Measurements from ENCODE around the gene ASB3. TPM values are rescaled to one million over a fixed set of nuclear protein-coding genes. Genes with fewer than 3 reads are reported as not detected.

ASB3 gene
- total and polyA plus RNA-seq, 9 of the 15 experiments (the other 6 are each of a cell fraction or from before 2014, with no cell fraction given) = 13.6 to 35.3 (median 18.7) TPM

DNA sequence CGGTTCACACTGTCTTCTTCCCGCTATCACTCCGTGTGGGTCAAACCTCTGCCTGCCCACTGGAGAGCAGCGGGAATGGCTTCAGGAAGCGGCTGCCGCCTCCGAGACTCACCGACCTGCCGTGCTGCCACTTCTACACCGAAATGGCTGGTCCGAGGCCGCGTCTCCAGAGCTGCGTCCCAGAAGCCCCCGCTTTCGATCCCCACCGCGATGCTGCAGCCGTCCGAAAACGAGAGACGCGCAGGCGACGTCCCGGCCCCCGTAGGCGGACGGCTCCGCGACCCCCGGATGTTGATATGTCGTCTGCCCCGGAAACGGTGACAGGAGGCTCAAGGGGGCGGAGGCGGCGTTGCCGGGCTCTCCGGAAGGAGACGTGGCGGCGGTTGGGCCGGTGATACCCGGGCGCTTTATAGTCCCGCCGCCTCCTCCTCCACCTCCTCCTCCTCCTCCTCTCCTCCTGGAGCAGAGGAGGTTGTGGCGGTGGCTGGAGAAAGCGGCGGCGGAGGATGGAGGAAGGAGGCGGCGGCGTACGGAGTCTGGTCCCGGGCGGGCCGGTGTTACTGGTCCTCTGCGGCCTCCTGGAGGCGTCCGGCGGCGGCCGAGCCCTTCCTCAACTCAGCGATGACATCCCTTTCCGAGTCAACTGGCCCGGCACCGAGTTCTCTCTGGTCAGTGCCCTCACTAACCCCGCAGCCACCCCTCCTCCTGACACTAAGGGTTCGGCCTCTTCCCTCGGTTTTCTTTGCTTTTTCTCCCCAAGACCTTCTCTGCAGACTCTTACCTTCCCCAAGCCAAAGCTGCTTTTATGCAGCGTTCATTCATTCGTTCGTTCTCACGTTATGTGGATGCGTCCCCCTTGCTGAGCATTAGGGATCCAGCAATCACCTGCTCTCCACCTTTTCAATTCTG is at the start of gene ASB3, which contains the start of gene ERLEC1 (continued):
- TF ChIP-seq, protein P1, sequence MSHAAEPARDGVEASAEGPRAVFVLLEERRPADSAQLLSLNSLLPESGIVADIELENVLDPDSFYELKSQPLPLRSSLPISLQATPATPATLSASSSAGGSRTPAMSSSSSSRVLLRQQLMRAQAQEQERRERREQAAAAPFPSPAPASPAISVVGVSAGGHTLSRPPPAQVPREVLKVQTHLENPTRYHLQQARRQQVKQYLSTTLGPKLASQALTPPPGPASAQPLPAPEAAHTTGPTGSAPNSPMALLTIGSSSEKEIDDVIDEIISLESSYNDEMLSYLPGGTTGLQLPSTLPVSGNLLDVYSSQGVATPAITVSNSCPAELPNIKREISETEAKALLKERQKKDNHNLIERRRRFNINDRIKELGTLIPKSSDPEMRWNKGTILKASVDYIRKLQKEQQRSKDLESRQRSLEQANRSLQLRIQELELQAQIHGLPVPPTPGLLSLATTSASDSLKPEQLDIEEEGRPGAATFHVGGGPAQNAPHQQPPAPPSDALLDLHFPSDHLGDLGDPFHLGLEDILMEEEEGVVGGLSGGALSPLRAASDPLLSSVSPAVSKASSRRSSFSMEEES (CRISPR knock-in tag; IDR thresholded peaks at IDR 0.05) = no peak
- TF ChIP-seq, protein P2, sequence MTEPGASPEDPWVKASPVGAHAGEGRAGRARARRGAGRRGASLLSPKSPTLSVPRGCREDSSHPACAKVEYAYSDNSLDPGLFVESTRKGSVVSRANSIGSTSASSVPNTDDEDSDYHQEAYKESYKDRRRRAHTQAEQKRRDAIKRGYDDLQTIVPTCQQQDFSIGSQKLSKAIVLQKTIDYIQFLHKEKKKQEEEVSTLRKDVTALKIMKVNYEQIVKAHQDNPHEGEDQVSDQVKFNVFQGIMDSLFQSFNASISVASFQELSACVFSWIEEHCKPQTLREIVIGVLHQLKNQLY (CRISPR knock-in tag; conservative IDR thresholded peaks at IDR 0.05) = no peak
- TF ChIP-seq, protein P3, sequence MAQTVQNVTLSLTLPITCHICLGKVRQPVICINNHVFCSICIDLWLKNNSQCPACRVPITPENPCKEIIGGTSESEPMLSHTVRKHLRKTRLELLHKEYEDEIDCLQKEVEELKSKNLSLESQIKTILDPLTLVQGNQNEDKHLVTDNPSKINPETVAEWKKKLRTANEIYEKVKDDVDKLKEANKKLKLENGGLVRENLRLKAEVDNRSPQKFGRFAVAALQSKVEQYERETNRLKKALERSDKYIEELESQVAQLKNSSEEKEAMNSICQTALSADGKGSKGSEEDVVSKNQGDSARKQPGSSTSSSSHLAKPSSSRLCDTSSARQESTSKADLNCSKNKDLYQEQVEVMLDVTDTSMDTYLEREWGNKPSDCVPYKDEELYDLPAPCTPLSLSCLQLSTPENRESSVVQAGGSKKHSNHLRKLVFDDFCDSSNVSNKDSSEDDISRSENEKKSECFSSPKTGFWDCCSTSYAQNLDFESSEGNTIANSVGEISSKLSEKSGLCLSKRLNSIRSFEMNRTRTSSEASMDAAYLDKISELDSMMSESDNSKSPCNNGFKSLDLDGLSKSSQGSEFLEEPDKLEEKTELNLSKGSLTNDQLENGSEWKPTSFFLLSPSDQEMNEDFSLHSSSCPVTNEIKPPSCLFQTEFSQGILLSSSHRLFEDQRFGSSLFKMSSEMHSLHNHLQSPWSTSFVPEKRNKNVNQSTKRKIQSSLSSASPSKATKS (CRISPR knock-in tag; IDR thresholded peaks at IDR 0.05) = no peak
- TF ChIP-seq MTA2 (IDR thresholded peaks at IDR 0.05; ENCODE audit: low read depth) = peak; percentile 66
- TF ChIP-seq, protein P4, sequence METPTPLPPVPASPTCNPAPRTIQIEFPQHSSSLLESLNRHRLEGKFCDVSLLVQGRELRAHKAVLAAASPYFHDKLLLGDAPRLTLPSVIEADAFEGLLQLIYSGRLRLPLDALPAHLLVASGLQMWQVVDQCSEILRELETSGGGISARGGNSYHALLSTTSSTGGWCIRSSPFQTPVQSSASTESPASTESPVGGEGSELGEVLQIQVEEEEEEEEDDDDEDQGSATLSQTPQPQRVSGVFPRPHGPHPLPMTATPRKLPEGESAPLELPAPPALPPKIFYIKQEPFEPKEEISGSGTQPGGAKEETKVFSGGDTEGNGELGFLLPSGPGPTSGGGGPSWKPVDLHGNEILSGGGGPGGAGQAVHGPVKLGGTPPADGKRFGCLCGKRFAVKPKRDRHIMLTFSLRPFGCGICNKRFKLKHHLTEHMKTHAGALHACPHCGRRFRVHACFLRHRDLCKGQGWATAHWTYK (CRISPR knock-in tag; IDR thresholded peaks at IDR 0.05) = 0 out of 2 replicates have a peak, but pooled peaks have one; percentile 65
- TF ChIP-seq NFIC (IDR thresholded peaks at IDR 0.05) = peak; percentile 31
- TF ChIP-seq ZFPM2 (CRISPR knock-in tag; IDR thresholded peaks at IDR 0.05) = no peak
- TF ChIP-seq, protein P5, sequence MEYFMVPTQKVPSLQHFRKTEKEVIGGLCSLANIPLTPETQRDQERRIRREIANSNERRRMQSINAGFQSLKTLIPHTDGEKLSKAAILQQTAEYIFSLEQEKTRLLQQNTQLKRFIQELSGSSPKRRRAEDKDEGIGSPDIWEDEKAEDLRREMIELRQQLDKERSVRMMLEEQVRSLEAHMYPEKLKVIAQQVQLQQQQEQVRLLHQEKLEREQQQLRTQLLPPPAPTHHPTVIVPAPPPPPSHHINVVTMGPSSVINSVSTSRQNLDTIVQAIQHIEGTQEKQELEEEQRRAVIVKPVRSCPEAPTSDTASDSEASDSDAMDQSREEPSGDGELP (CRISPR knock-in tag; IDR thresholded peaks at IDR 0.05; ENCODE audit: borderline replicate concordance) = peak; percentile 82; the same call in 1 of the 2 replicates
- TF ChIP-seq, protein P6, sequence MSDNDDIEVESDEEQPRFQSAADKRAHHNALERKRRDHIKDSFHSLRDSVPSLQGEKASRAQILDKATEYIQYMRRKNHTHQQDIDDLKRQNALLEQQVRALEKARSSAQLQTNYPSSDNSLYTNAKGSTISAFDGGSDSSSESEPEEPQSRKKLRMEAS (CRISPR knock-in tag; IDR thresholded peaks at IDR 0.05) = peak; percentile 70; the same call in 1 of the 2 replicates
- no peak for TF ChIP-seq SMAD1 (IDR thresholded peaks at IDR 0.05; ENCODE audit: low read depth, low read length, partially characterized antibody)
- TF ChIP-seq, protein P7, sequence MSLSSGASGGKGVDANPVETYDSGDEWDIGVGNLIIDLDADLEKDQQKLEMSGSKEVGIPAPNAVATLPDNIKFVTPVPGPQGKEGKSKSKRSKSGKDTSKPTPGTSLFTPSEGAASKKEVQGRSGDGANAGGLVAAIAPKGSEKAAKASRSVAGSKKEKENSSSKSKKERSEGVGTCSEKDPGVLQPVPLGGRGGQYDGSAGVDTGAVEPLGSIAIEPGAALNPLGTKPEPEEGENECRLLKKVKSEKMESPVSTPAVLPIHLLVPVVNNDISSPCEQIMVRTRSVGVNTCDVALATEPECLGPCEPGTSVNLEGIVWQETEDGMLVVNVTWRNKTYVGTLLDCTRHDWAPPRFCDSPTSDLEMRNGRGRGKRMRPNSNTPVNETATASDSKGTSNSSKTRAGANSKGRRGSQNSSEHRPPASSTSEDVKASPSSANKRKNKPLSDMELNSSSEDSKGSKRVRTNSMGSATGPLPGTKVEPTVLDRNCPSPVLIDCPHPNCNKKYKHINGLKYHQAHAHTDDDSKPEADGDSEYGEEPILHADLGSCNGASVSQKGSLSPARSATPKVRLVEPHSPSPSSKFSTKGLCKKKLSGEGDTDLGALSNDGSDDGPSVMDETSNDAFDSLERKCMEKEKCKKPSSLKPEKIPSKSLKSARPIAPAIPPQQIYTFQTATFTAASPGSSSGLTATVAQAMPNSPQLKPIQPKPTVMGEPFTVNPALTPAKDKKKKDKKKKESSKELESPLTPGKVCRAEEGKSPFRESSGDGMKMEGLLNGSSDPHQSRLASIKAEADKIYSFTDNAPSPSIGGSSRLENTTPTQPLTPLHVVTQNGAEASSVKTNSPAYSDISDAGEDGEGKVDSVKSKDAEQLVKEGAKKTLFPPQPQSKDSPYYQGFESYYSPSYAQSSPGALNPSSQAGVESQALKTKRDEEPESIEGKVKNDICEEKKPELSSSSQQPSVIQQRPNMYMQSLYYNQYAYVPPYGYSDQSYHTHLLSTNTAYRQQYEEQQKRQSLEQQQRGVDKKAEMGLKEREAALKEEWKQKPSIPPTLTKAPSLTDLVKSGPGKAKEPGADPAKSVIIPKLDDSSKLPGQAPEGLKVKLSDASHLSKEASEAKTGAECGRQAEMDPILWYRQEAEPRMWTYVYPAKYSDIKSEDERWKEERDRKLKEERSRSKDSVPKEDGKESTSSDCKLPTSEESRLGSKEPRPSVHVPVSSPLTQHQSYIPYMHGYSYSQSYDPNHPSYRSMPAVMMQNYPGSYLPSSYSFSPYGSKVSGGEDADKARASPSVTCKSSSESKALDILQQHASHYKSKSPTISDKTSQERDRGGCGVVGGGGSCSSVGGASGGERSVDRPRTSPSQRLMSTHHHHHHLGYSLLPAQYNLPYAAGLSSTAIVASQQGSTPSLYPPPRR (CRISPR knock-in tag; IDR thresholded peaks at IDR 0.05; ENCODE audit: borderline replicate concordance) = no peak
- TF ChIP-seq NR2C1 (IDR thresholded peaks at IDR 0.05) = peak; percentile 99
- TF ChIP-seq NR2C1 (tag; IDR thresholded peaks at IDR 0.05) = peak; percentile 99
